Bronchial epithelial cell (primary cell): ENCODE measurements around the gene EPHA7. TPM values are rescaled to one million over a fixed set of nuclear protein-coding genes. Genes with fewer than 3 reads are reported as not detected.

ENCODE experiments used
- DNase-seq: peaks from one replicate; pipeline ENCODE4 v3.0.0-alpha.2; 2010; ENCODE audit warnings: low read depth
- FAIRE-seq: peaks from 2 replicates; lab custom pipeline; 2011; peaks lifted over from hg19 to GRCh38; lab: Jason Lieb, UNC
- H3K27me3 ChIP-seq: 2 replicates; pipeline ENCODE4 v1.5.1; 2011; ENCODE audit warnings: low read length; ENCODE audit not compliant: control insufficient read depth, insufficient read depth
- H3K36me3 ChIP-seq: 2 replicates; pipeline ENCODE4 v1.5.1; 2011; ENCODE audit warnings: low read length; ENCODE audit not compliant: control insufficient read depth, insufficient read depth
- H3K4me3 ChIP-seq: 2 replicates; pipeline ENCODE4 v1.5.1; 2011; ENCODE audit warnings: mild to moderate bottlenecking, low read depth, low read length, control low read depth
- total RNA-seq: library from RNA; depleted of rRNA; stranded (reverse); fragments of >200 nt; gene quantifications from 2 replicates; pipeline ENCODE4 v1.2.1, GENCODE V29; 2014
- TF ChIP-seq, protein P1 (sequence below): IDR thresholded peaks from 2 replicates; pipeline ENCODE4 v1.5.1; 2011; ENCODE audit warnings: mild to moderate bottlenecking, moderate library complexity, low read length, control low read depth, inconsistent platforms; ENCODE audit not compliant: insufficient read depth, severe bottlenecking

EPHA7 gene
- total RNA-seq, 1 donor from 2014 or later: not detected

GRCh38 chr6:93351222-93351621, 68.1 kb downstream of the EPHA7 start:
- H3K4me3 ChIP-seq: no peak overlapping the region
- TF ChIP-seq, protein P1, sequence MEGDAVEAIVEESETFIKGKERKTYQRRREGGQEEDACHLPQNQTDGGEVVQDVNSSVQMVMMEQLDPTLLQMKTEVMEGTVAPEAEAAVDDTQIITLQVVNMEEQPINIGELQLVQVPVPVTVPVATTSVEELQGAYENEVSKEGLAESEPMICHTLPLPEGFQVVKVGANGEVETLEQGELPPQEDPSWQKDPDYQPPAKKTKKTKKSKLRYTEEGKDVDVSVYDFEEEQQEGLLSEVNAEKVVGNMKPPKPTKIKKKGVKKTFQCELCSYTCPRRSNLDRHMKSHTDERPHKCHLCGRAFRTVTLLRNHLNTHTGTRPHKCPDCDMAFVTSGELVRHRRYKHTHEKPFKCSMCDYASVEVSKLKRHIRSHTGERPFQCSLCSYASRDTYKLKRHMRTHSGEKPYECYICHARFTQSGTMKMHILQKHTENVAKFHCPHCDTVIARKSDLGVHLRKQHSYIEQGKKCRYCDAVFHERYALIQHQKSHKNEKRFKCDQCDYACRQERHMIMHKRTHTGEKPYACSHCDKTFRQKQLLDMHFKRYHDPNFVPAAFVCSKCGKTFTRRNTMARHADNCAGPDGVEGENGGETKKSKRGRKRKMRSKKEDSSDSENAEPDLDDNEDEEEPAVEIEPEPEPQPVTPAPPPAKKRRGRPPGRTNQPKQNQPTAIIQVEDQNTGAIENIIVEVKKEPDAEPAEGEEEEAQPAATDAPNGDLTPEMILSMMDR: no peak
- H3K27me3 ChIP-seq: no peaks in the 10 kb centered on the region
- H3K36me3 ChIP-seq: no peaks in the 10 kb centered on the region
- DNase-seq: no peak
- FAIRE-seq: no peak

GRCh38 chr6:93350774-93351173, 68.6 kb downstream of the EPHA7 start:
- Histone ChIP-seq H3K4me3 (no peak overlapping the region), H3K27me3 (no peaks in the 10 kb centered on the region), H3K36me3 (no peaks in the 10 kb centered on the region)
- FAIRE-seq: no peak
- TF ChIP-seq, protein P1: no peak
- DNase-seq: no peak

DNA sequence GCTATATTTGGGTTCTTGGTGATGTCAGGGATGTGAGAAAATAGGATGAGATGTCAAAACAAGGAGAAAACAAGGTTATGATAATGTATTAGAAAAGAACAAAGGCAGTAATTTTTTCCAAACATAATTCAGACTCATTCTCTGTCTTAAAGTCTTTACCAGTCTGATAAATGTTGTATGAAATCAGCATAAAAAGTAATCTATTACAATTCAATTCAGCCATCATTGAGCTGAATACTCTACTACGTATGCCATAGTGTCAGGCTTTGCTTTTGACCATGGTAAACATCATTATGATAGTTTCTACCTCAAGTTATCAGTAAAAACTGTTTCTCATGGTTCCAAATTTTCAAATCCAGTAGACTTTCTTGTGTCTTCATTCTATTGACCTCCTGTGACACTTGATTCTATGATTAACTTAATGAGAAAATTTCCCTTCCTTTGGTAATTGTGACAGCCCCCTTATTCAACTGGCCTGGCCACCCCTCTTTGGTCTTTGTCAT, 75.0 kb downstream of the EPHA7 start:
- TF ChIP-seq, protein P1: no peak
- H3K27me3 ChIP-seq: no peaks in the 10 kb centered on the region
- DNase-seq: no peak
- H3K36me3 ChIP-seq: no peaks in the 10 kb centered on the region
- no peak overlapping the region for H3K4me3 ChIP-seq
- no peak for FAIRE-seq

DNA sequence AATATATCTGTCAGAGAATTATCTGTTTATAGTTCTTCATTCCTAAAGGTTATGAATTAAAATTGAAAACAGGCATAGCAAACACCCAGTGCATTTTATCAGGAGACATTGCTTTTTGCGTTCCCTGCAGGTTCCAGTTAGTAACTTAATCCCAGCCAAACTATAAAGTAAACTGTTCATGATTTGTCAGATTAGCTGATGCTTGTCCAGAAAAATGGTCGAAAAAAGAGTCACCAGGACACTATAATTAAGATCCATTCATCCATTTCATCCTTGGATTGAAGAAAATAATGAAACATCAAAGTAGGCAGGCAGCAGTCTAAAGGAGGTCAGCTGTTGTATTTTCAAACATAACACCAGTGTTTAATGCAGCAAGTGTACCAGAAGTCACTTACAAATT, 75.9 kb downstream of the EPHA7 start:
- FAIRE-seq (no peak), DNase-seq (no peak)
- H3K27me3 ChIP-seq: no peaks in the 10 kb centered on the region
- TF ChIP-seq, protein P1: no peak
- no peaks in the 10 kb centered on the region for H3K36me3 ChIP-seq
- no peak overlapping the region for H3K4me3 ChIP-seq

DNA sequence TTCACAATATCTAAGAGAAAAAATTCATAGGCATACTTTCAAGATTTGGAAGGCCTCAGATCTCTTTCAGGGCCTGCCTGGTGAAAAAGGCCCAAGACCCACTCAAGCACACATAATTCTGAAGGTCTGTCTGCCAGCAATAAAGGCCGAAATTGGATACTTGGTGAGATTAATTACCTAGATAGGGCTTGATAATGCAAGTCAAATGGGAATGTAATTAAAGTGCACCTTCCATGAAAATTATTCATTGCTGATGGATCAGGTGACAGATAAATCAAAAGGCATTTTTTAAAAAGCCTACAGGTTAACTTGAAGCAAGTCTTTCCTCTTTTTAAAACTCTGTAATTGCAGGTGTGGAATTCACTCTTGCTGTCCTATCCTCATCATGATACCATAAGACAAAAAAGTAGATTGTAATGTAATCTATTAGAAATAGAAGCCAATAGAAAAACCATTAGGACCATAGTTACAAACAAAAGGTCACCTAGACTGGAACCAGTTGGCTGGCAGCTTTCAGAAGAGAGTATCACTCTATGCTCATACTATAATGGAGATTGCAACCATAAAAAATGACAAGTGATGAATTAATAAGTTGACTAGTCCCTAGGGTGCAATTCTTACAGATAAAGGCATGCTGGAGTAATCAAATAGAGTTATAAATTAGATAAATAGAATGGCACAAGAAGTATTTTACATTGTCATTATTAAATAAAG, 77.3 kb downstream of the EPHA7 start:
- no peak overlapping the region for H3K4me3 ChIP-seq
- no peaks in the 10 kb centered on the region for H3K36me3 ChIP-seq
- no peaks in the 10 kb centered on the region for H3K27me3 ChIP-seq
- DNase-seq (no peak), FAIRE-seq (no peak)
- TF ChIP-seq, protein P1: no peak
